IMR-90 (cell line): Measurements from ENCODE around the gene CIROP. TPM values are rescaled to one million over a fixed set of nuclear protein-coding genes. Genes with fewer than 3 reads are reported as not detected.

Source experiments
- ATAC-seq: fragments of 200-7000 bp; cut with Tn5 transposase; 2 replicates; pipeline ENCODE4 v1.9.1; 2020; ENCODE audit warnings: low read depth, mild to moderate bottlenecking, moderate library complexity
- BruUV-seq: library from RNA; stranded (reverse); fragments of 400-500 nt; replicated peaks from 2 replicates; lab custom pipeline; 2021; lab: Mats Ljungman, UMichigan
- CTCF ChIA-PET: fragments of 300-600 bp; formaldehyde crosslinking; extraction: SDS; loops from one replicate; lab custom pipeline; 2021; ENCODE audit warnings: antibody characterized with exemption; lab: Yijun Ruan, JAX
- POLR2A ChIA-PET: fragments of 300-600 bp; sonication (Branson Sonifier 250); formaldehyde crosslinking; loops from one replicate; lab custom pipeline; 2022; ENCODE audit warnings: antibody characterized with exemption; ENCODE audit not compliant: unreplicated experiment; lab: Charles Lee
- DNase-seq: peaks from one replicate; pipeline ENCODE4 v3.0.0; 2013
- H2AFZ ChIP-seq: replicated peaks from 2 replicates; pipeline ENCODE3; 2013; ENCODE audit warnings: low read length, mild to moderate bottlenecking; ENCODE audit not compliant: poor library complexity
- H2AK5ac ChIP-seq: 2 replicates; pipeline ENCODE4 v1.6.1; 2013; ENCODE audit warnings: low read depth, low read length, inconsistent platforms
- H2AK9ac ChIP-seq: replicated peaks from 2 replicates; pipeline ENCODE3; 2013; ENCODE audit warnings: mild to moderate bottlenecking, low read depth, low read length, moderate library complexity; ENCODE audit not compliant: poor library complexity
- H2BK120ac ChIP-seq: 2 replicates; pipeline ENCODE4 v1.6.1; 2013; ENCODE audit warnings: low read depth, low read length, inconsistent platforms
- H2BK15ac ChIP-seq: 3 replicates; pipeline ENCODE4 v1.6.1; 2013; ENCODE audit warnings: low read depth, low read length, inconsistent platforms
- H2BK20ac ChIP-seq: 2 replicates; pipeline ENCODE4 v1.6.1; 2013; ENCODE audit warnings: low read depth, mild to moderate bottlenecking, inconsistent platforms, low read length, moderate library complexity
- H2BK5ac ChIP-seq: 2 replicates; pipeline ENCODE4 v1.6.1; 2013; ENCODE audit warnings: mild to moderate bottlenecking, low read depth, low read length, inconsistent platforms; ENCODE audit not compliant: poor library complexity, severe bottlenecking
- H3K14ac ChIP-seq: replicated peaks from 2 replicates; pipeline ENCODE4 v1.6.1; 2013; ENCODE audit warnings: low read depth, low read length, inconsistent platforms
- H3K18ac ChIP-seq: 2 replicates; pipeline ENCODE4 v1.6.1; 2013; ENCODE audit warnings: low read depth, low read length, control low read depth
- H3K23ac ChIP-seq: 2 replicates; pipeline ENCODE4 v1.6.1; 2013; ENCODE audit warnings: low read depth, low read length, inconsistent platforms
- H3K27ac ChIP-seq: 2 replicates; pipeline ENCODE4 v1.5.1; 2013; ENCODE audit warnings: mild to moderate bottlenecking, control low read depth, low read length; ENCODE audit not compliant: insufficient read depth
- H3K27me3 ChIP-seq: 2 replicates; pipeline ENCODE4 v1.6.1; 2013; ENCODE audit warnings: low read length; ENCODE audit not compliant: control insufficient read depth, insufficient read depth
- H3K36me3 ChIP-seq: 2 replicates; pipeline ENCODE4 v1.6.1; 2013; ENCODE audit warnings: low read length, mixed read lengths; ENCODE audit not compliant: control insufficient read depth, insufficient read depth
- H3K4ac ChIP-seq: 2 replicates; pipeline ENCODE4 v1.6.1; 2013; ENCODE audit warnings: low read depth, low read length, inconsistent platforms
- H3K4me1 ChIP-seq: 2 replicates; pipeline ENCODE4 v1.6.1; 2013; ENCODE audit warnings: low read length, mixed read lengths; ENCODE audit not compliant: control insufficient read depth, insufficient read depth
- H3K4me2 ChIP-seq: 2 replicates; pipeline ENCODE4 v1.6.1; 2013; ENCODE audit warnings: low read depth, mild to moderate bottlenecking, control low read depth, low read length, moderate library complexity
- H3K4me3 ChIP-seq: 2 replicates; pipeline ENCODE4 v1.5.1; 2013; ENCODE audit warnings: low read depth, mild to moderate bottlenecking, control low read depth, low read length, moderate library complexity; ENCODE audit not compliant: insufficient read depth
- H3K56ac ChIP-seq: 2 replicates; pipeline ENCODE4 v1.6.1; 2013; ENCODE audit warnings: low read length, inconsistent platforms; ENCODE audit not compliant: insufficient read depth; ENCODE audit errors: extremely low read depth
- H3K79me1 ChIP-seq, 2 experiments: 2 replicates each; pipeline ENCODE4 v1.6.1; 2013; ENCODE audit warnings: low read length in 2 of 2, inconsistent platforms in 1 of 2, low read depth in 1 of 2
- H3K9ac ChIP-seq: 2 replicates; pipeline ENCODE4 v1.6.1; 2013; ENCODE audit warnings: low read depth, low read length, control low read depth
- H3K9me1 ChIP-seq: 2 replicates; pipeline ENCODE4 v1.6.1; 2013; ENCODE audit warnings: low read length, inconsistent platforms; ENCODE audit not compliant: insufficient read depth
- H3K9me3 ChIP-seq: 2 replicates; pipeline ENCODE4 v1.6.1; 2013; ENCODE audit warnings: low read length; ENCODE audit not compliant: control insufficient read depth, insufficient read depth
- H4K20me1 ChIP-seq: 2 replicates; pipeline ENCODE4 v1.6.1; 2013; ENCODE audit warnings: low read length, inconsistent platforms; ENCODE audit not compliant: insufficient read depth
- H4K5ac ChIP-seq: 2 replicates; pipeline ENCODE4 v1.6.1; 2013; ENCODE audit warnings: mild to moderate bottlenecking, low read depth, low read length, control low read depth
- H4K8ac ChIP-seq, 2 experiments: 2 replicates each; pipeline ENCODE4 v1.6.1; 2013; ENCODE audit warnings: low read depth in 2 of 2, low read length in 2 of 2, control low read depth in 1 of 2, inconsistent platforms in 1 of 2
- H4K91ac ChIP-seq: 2 replicates; pipeline ENCODE4 v1.6.1; 2013; ENCODE audit warnings: low read depth, low read length, inconsistent platforms; ENCODE audit not compliant: insufficient read depth
- BHLHE40 ChIP-seq: fragments of 150-350 bp; IDR thresholded peaks from 2 replicates; pipeline ENCODE4 v1.6.1; 2016; ENCODE audit warnings: mild to moderate bottlenecking, low read depth, low read length
- CEBPB ChIP-seq: IDR thresholded peaks from 2 replicates; pipeline ENCODE4 v1.6.1; 2012; ENCODE audit warnings: low read depth, low read length, improper control_type of control experiment
- CHD1 ChIP-seq: IDR thresholded peaks from 2 replicates; pipeline ENCODE4 v1.6.1; 2012; ENCODE audit warnings: low read depth, low read length, improper control_type of control experiment
- CTCF ChIP-seq: conservative IDR thresholded peaks from 2 replicates; pipeline ENCODE4 v1.5.1; 2012; ENCODE audit warnings: mild to moderate bottlenecking, low read depth, low read length, improper control_type of control experiment
- ELK1 ChIP-seq: fragments of 150-350 bp; IDR thresholded peaks from 2 replicates; pipeline ENCODE4 v1.6.1; 2016; ENCODE audit warnings: low read depth, mild to moderate bottlenecking, low read length, moderate library complexity, borderline replicate concordance
- FOS ChIP-seq: fragments of 150-350 bp; IDR thresholded peaks from 2 replicates; pipeline ENCODE4 v1.6.1; 2016; ENCODE audit warnings: low read depth, low read length
- MAZ ChIP-seq: IDR thresholded peaks from 2 replicates; pipeline ENCODE4 v1.6.1; 2012; ENCODE audit warnings: low read depth, mild to moderate bottlenecking, low read length, improper control_type of control experiment, moderate library complexity, borderline replicate concordance
- MXI1 ChIP-seq: IDR thresholded peaks from 2 replicates; pipeline ENCODE4 v1.6.1; 2012; ENCODE audit warnings: low read depth, mild to moderate bottlenecking, low read length, moderate library complexity, borderline replicate concordance
- POLR2A ChIP-seq: IDR thresholded peaks from 2 replicates; pipeline ENCODE4 v1.6.1; 2012; ENCODE audit warnings: mild to moderate bottlenecking, low read depth, low read length
- RAD21 ChIP-seq: IDR thresholded peaks from 2 replicates; pipeline ENCODE4 v1.6.1; 2012; ENCODE audit warnings: low read length, improper control_type of control experiment
- RCOR1 ChIP-seq: IDR thresholded peaks from 2 replicates; pipeline ENCODE4 v1.6.1; 2012; ENCODE audit warnings: mild to moderate bottlenecking, low read length, improper control_type of control experiment; ENCODE audit not compliant: insufficient replicate concordance
- SMC3 ChIP-seq: fragments of 150-350 bp; IDR thresholded peaks from 2 replicates; pipeline ENCODE4 v1.6.1; 2016; ENCODE audit warnings: low read depth, mild to moderate bottlenecking, antibody characterized with exemption, low read length, moderate library complexity
- USF2 ChIP-seq: fragments of 150-350 bp; IDR thresholded peaks from 2 replicates; pipeline ENCODE4 v1.6.1; 2017; ENCODE audit warnings: mild to moderate bottlenecking, antibody characterized with exemption, low read length, low read depth
- WGBS, 2 experiments: methylation state at CpG; one replicate each; pipeline versions ENCODE4 v1.1.5 to v1.1.7; 2013; ENCODE audit warnings: missing lambda C conversion rate in 2 of 2; ENCODE audit not compliant: insufficient read length in 1 of 2; ENCODE audit errors: extremely low coverage in 2 of 2; 5-methylcytosine and 5-hydroxymethylcytosine counted together
- dilution Hi-C: fragments of 300-500 bp; cut with HindIII; formaldehyde crosslinking; loops from one replicate; pipeline ENCODE4 v1.14.3; 2018; ENCODE audit warnings: low sequenced_read_pairs; ENCODE audit not compliant: unreplicated experiment
- in situ Hi-C: fragments of 300-500 bp; cut with MboI; formaldehyde crosslinking; loops from 3 replicates; pipeline ENCODE4 v1.14.3; 2019; ENCODE audit warnings: low sequenced_read_pairs, inconsistent platforms, mixed read lengths
- intact Hi-C: fragments of 100-400 bp; cut with micrococcal nuclease; formaldehyde crosslinking; loops from 2 replicates; pipeline ENCODE4 v1.10.0; 2022
- polyA plus RNA-seq, 3 experiments: library from polyadenylated mRNA; depleted of rRNA; stranded (reverse); fragments of >200 nt; gene quantifications; 2 replicates each; pipeline ENCODE4 v1.2.3, GENCODE V29; 2012; ENCODE audit warnings: low replicate concordance in 1 of 3
- total RNA-seq: library from RNA; depleted of rRNA; stranded (reverse); fragments of >200 nt; gene quantifications from 2 replicates; pipeline ENCODE4 v1.2.3, GENCODE V29; 2012

Gene CIROP
- total and polyA plus RNA-seq, 2 of the 4 experiments (the other 2 are of a cell fraction), result 0.31 to 0.36 TPM

GRCh38 chr14:23115039-23115731 lies 10.4 kb upstream of the CIROP start:
- POLR2A ChIA-PET, result interaction anchor here (1.0 kb wide), 1 partner anchor 20 kb away, joined by 3 read pairs; the partner anchor contains the start of genes ACIN1 and C14orf119
- in situ Hi-C loops, result loop anchor here (10.0 kb wide), 1 partner anchor 190 kb away; the partner anchor contains the start of genes BCL2L2 and PPP1R3E
- no TSS peak for BruUV-seq
- TF ChIP-seq SMC3, result no peak
- TF ChIP-seq USF2, result no peak
- TF ChIP-seq RCOR1, result peak; percentile 16
- TF ChIP-seq CEBPB, result peak; percentile 41; the same call in 1 of the 2 replicates
- TF ChIP-seq CTCF, result no peak
- TF ChIP-seq MXI1, result no peak
- no peak; the same call in 1 of the 2 replicates for TF ChIP-seq CHD1
- TF ChIP-seq POLR2A, result peak; percentile 75; the same call in 1 of the 2 replicates
- TF ChIP-seq MAZ, result peak; percentile 71; the same call in 1 of the 2 replicates
- TF ChIP-seq BHLHE40, result peak; percentile 72
- no peak; the same call in 1 of the 2 replicates for TF ChIP-seq RAD21
- TF ChIP-seq ELK1, result no peak
- peak; percentile 98 for TF ChIP-seq FOS

More at GRCh38 chr14:23115039-23115731, 10.4 kb upstream of the CIROP start:
- H2AK9ac ChIP-seq, result peak overlapping the region; percentile 92
- DNase-seq (peak; percentile 99), ATAC-seq (peak; percentile 88)
- peak overlapping the region; percentile 58 for H3K4me2 ChIP-seq
- H3K36me3 ChIP-seq, result no peaks in the 10 kb centered on the region
- peaks cover 9 to 10% of the 10 kb centered on the region in 2 experiments; a peak in 2 of 4 replicates for H3K79me1 ChIP-seq
- H3K4ac ChIP-seq, result peak overlapping the region; percentile 95
- dilution Hi-C loops, result no loop called here
- H3K18ac ChIP-seq, result peak overlapping the region; percentile 84
- peak overlapping the region; percentile 97 for H2AK5ac ChIP-seq
- intact Hi-C loops, result no loop called here
- H3K23ac ChIP-seq, result peak overlapping the region; percentile 89
- peaks cover 35% of the 10 kb centered on the region for H3K9me1 ChIP-seq
- H2BK5ac ChIP-seq, result peak overlapping the region; percentile 95
- peak overlapping the region; percentile 78 for H3K27ac ChIP-seq
- peak overlapping the region; percentile 98 for H2BK120ac ChIP-seq
- peak overlapping the region; percentile 100; the same call in 2 of the 3 replicates for H2BK15ac ChIP-seq
- peak overlapping the region; percentile 3; the same call in 1 of the 2 replicates for H3K9ac ChIP-seq
- H3K4me1 ChIP-seq, result peaks cover 29% of the 10 kb centered on the region
- peak overlapping the region; percentile 69 for H3K56ac ChIP-seq
- H3K4me3 ChIP-seq, result no peak overlapping the region
- H4K20me1 ChIP-seq, result no peaks in the 10 kb centered on the region
- H3K9me3 ChIP-seq, result no peaks in the 10 kb centered on the region
- peak overlapping the region; percentile 57 to 95 for H4K8ac ChIP-seq
- CTCF ChIA-PET, result interaction anchor here (0.6 kb wide), 2 partner anchors 38 to 179 kb away, joined by 3 read pairs; no protein-coding TSS in a partner anchor
- H3K27me3 ChIP-seq, result no peaks in the 10 kb centered on the region
- 14% methylated on average over 2 of the region's 10 CpGs; no CpG with 5 or more reads in 1 of the 2 experiments for WGBS, 2 experiments
- peak overlapping the region; percentile 82 for H2AFZ ChIP-seq
- H4K91ac ChIP-seq, result peak overlapping the region; percentile 95
- peak overlapping the region; percentile 95 for H2BK20ac ChIP-seq
- peak overlapping the region; percentile 65 for H3K14ac ChIP-seq
- H4K5ac ChIP-seq, result peak overlapping the region; percentile 73
